Lower leg skin (tissue), 3 donors: Measurements from ENCODE around the gene CHAT.

ENCODE experiments used
- POLR2A ChIP-seq, 2 donors: fragments of 450-650 bp; IDR thresholded peaks; one replicate each; pipeline ENCODE4 v1.6.1; 2016 to 2017; ENCODE audit warnings: antibody characterized with exemption in 2 of 2, mild to moderate bottlenecking in 1 of 2, moderate library complexity in 1 of 2
- TF ChIP-seq, protein P1 (sequence below), 3 donors: fragments of 450-650 bp; IDR thresholded peaks; one replicate each; pipeline ENCODE4 v1.5.1; 2016; ENCODE audit warnings: antibody characterized with exemption in 3 of 3, mild to moderate bottlenecking in 3 of 3, moderate library complexity in 2 of 3

DNA sequence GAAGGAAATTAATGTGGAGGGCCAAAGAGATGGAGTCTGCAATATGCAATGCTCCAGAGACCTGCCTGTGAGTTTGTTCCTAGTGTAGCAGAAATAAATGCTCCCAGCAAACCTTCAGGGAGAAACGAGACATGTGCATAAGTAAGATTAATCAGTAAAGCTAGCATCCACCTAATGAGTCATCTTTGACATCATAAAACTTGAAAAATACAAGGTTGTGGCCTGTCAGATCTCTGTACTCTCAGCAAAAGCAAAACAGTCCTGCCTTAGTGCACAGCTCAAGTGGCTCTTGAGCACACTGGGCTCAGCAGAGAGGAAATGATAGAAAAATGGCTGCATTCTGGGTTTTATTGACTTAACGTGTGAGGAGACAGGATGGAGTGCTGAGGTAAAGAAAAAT lies 42.4 kb upstream of the CHAT start:
- TF ChIP-seq, protein P1, sequence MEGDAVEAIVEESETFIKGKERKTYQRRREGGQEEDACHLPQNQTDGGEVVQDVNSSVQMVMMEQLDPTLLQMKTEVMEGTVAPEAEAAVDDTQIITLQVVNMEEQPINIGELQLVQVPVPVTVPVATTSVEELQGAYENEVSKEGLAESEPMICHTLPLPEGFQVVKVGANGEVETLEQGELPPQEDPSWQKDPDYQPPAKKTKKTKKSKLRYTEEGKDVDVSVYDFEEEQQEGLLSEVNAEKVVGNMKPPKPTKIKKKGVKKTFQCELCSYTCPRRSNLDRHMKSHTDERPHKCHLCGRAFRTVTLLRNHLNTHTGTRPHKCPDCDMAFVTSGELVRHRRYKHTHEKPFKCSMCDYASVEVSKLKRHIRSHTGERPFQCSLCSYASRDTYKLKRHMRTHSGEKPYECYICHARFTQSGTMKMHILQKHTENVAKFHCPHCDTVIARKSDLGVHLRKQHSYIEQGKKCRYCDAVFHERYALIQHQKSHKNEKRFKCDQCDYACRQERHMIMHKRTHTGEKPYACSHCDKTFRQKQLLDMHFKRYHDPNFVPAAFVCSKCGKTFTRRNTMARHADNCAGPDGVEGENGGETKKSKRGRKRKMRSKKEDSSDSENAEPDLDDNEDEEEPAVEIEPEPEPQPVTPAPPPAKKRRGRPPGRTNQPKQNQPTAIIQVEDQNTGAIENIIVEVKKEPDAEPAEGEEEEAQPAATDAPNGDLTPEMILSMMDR (IDR thresholded peaks at IDR 0.05): no peak
- no peak for TF ChIP-seq POLR2A (IDR thresholded peaks at IDR 0.05)
